Measurements from ENCODE around the gene CST3.

DNA sequence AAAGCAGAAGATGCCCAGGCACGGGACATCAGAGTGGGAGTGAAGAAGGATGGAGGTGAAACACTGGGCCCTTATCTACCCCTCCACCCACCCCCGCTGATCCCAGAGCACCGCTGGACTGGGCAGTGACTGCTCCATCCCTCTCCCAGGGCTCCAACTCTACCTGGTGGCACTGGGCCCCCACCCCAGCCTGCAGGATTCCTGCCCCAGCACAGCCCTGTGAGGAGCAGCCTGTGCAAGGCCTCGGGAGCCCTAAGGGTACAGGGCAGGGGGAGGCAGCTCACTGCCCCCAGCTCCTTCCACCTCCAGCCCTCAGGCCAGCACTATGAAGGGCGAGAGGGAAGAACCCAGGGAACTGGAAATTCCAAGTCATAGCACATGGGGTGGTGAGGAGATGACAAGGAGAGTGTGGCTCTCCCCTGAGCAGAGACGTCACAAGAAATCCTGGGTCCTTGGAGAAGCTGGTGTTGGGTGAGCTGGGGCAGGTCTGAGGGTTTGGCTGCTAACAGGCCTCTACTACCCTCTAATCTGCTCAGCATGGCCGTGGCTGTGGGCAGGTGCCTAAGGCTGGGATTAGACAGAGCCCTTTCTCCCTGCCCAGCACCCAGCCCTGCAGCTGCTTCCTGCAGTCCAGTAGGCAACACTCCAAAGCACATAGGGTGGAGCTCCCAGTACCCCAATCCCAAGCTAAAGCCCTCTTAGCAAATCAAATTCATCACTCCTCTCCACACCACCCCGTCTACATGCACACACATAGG, 3.5 kb downstream of the CST3 start:
- TF ChIP-seq TAF1 (IDR thresholded peaks at IDR 0.05; ENCODE audit: low read depth, low read length) (no peak), SRF (IDR thresholded peaks at IDR 0.05; ENCODE audit: low read depth, low read length) (no peak), FOSL1 (IDR thresholded peaks at IDR 0.05; ENCODE audit: insufficient read depth, low read depth, low read length) (no peak), JUN (IDR thresholded peaks at IDR 0.05; ENCODE audit: low read depth, low read length) (no peak), POLR2A (IDR thresholded peaks at IDR 0.05; ENCODE audit: control extremely low read depth in 1 of 2, low read depth in 2 of 2, low read length in 2 of 2) (no peak)
- TF ChIP-seq, protein P1, sequence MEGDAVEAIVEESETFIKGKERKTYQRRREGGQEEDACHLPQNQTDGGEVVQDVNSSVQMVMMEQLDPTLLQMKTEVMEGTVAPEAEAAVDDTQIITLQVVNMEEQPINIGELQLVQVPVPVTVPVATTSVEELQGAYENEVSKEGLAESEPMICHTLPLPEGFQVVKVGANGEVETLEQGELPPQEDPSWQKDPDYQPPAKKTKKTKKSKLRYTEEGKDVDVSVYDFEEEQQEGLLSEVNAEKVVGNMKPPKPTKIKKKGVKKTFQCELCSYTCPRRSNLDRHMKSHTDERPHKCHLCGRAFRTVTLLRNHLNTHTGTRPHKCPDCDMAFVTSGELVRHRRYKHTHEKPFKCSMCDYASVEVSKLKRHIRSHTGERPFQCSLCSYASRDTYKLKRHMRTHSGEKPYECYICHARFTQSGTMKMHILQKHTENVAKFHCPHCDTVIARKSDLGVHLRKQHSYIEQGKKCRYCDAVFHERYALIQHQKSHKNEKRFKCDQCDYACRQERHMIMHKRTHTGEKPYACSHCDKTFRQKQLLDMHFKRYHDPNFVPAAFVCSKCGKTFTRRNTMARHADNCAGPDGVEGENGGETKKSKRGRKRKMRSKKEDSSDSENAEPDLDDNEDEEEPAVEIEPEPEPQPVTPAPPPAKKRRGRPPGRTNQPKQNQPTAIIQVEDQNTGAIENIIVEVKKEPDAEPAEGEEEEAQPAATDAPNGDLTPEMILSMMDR (IDR thresholded peaks at IDR 0.05; ENCODE audit: control extremely low read depth in 1 of 3, insufficient read depth in 1 of 3, low read depth in 1 of 3, low read length in 3 of 3), result no peak

Data from H1 (cell line).